H9 (cell line): Measurements from ENCODE around the gene VKORC1. TPM values are rescaled to one million over a fixed set of nuclear protein-coding genes. Genes with fewer than 3 reads are reported as not detected.

Experiments
- DNase-seq: peaks from one replicate; pipeline ENCODE4 v3.0.0-alpha.2; 2017
- H2AFZ ChIP-seq: one replicate; pipeline ENCODE4 v1.6.1; 2013; ENCODE audit warnings: mild to moderate bottlenecking, low read length, control low read depth, moderate library complexity
- H2AK5ac ChIP-seq: 2 replicates; pipeline ENCODE4 v1.6.1; 2013; ENCODE audit warnings: low read length, control low read depth, mixed read lengths; ENCODE audit not compliant: insufficient read length
- H2BK120ac ChIP-seq: one replicate; pipeline ENCODE4 v1.6.1; 2013; ENCODE audit warnings: low read depth, mild to moderate bottlenecking, low read length, control low read depth, inconsistent platforms; ENCODE audit not compliant: poor library complexity, severe bottlenecking
- H2BK12ac ChIP-seq: 2 replicates; pipeline ENCODE4 v1.6.1; 2013; ENCODE audit warnings: low read length, control low read depth, mixed read lengths, low read depth; ENCODE audit not compliant: insufficient read length
- H2BK15ac ChIP-seq: 2 replicates; pipeline ENCODE4 v1.6.1; 2013; ENCODE audit warnings: low read depth, low read length, control low read depth
- H2BK20ac ChIP-seq: one replicate; pipeline ENCODE4 v1.6.1; 2013; ENCODE audit warnings: low read depth, mild to moderate bottlenecking, low read length, control low read depth, inconsistent platforms; ENCODE audit not compliant: poor library complexity, severe bottlenecking
- H2BK5ac ChIP-seq: 2 replicates; pipeline ENCODE4 v1.6.1; 2013; ENCODE audit warnings: low read length, control low read depth, mixed read lengths; ENCODE audit not compliant: insufficient read length
- H3K14ac ChIP-seq: 2 replicates; pipeline ENCODE4 v1.6.1; 2013; ENCODE audit warnings: low read length, control low read depth; ENCODE audit not compliant: insufficient read depth
- H3K18ac ChIP-seq: 2 replicates; pipeline ENCODE4 v1.6.1; 2013; ENCODE audit warnings: low read depth, mild to moderate bottlenecking, mixed read lengths, low read length, control low read depth; ENCODE audit not compliant: insufficient read length
- H3K23ac ChIP-seq: 2 replicates; pipeline ENCODE4 v1.6.1; 2013; ENCODE audit warnings: low read length, control low read depth, mixed read lengths, low read depth; ENCODE audit not compliant: insufficient read length
- H3K23me2 ChIP-seq: 2 replicates; pipeline ENCODE4 v1.6.1; 2013; ENCODE audit warnings: low read depth, mild to moderate bottlenecking, mixed read lengths, low read length, control low read depth; ENCODE audit not compliant: insufficient read length, poor library complexity, severe bottlenecking
- H3K27ac ChIP-seq: 2 replicates; pipeline ENCODE4 v1.5.1; 2013; ENCODE audit warnings: low read length, control low read depth, mixed read lengths, low read depth; ENCODE audit not compliant: insufficient read length
- H3K27me3 ChIP-seq: 2 replicates; pipeline ENCODE4 v1.6.1; 2013; ENCODE audit warnings: low read length, control low read depth, inconsistent platforms; ENCODE audit not compliant: insufficient read depth
- H3K4ac ChIP-seq: 2 replicates; pipeline ENCODE4 v1.6.1; 2013; ENCODE audit warnings: low read depth, mild to moderate bottlenecking, control low read depth, inconsistent platforms, low read length, moderate library complexity
- H3K4me1 ChIP-seq: 2 replicates; pipeline ENCODE4 v1.6.1; 2013; ENCODE audit warnings: low read length, control low read depth, inconsistent platforms; ENCODE audit not compliant: insufficient read depth
- H3K4me2 ChIP-seq: 2 replicates; pipeline ENCODE4 v1.6.1; 2013; ENCODE audit warnings: low read length, control low read depth, mixed read lengths; ENCODE audit not compliant: insufficient read length, insufficient read depth
- H3K56ac ChIP-seq: 2 replicates; pipeline ENCODE4 v1.6.1; 2013; ENCODE audit warnings: low read depth, mild to moderate bottlenecking, mixed read lengths, low read length, control low read depth; ENCODE audit not compliant: insufficient read length
- H3K79me1 ChIP-seq: 2 replicates; pipeline ENCODE4 v1.6.1; 2013; ENCODE audit warnings: low read depth, mild to moderate bottlenecking, moderate library complexity, low read length, control low read depth, inconsistent platforms; ENCODE audit not compliant: insufficient read depth, poor library complexity, severe bottlenecking
- H3K79me2 ChIP-seq: 2 replicates; pipeline ENCODE4 v1.6.1; 2013; ENCODE audit warnings: low read length, control low read depth, inconsistent platforms; ENCODE audit not compliant: insufficient read depth
- H3K9ac ChIP-seq: 2 replicates; pipeline ENCODE4 v1.6.1; 2013; ENCODE audit warnings: low read length, control low read depth, mixed read lengths; ENCODE audit not compliant: insufficient read length; ENCODE audit errors: extremely low read depth
- H3K9me3 ChIP-seq: one replicate; pipeline ENCODE4 v1.6.1; 2013; ENCODE audit warnings: low read depth, low read length, inconsistent platforms; ENCODE audit not compliant: control insufficient read depth
- H3T11ph ChIP-seq: one replicate; pipeline ENCODE4 v1.6.1; 2013; ENCODE audit warnings: mild to moderate bottlenecking, low read length, control low read depth, inconsistent platforms
- H4K20me1 ChIP-seq: one replicate; pipeline ENCODE4 v1.6.1; 2013; ENCODE audit not compliant: control insufficient read depth, insufficient read length, insufficient read depth
- H4K5ac ChIP-seq: 2 replicates; pipeline ENCODE4 v1.6.1; 2013; ENCODE audit warnings: low read depth, mild to moderate bottlenecking, mixed read lengths, low read length, control low read depth; ENCODE audit not compliant: insufficient read length
- H4K8ac ChIP-seq: replicated peaks from 2 replicates; pipeline ENCODE4 v1.6.1; 2013; ENCODE audit warnings: low read length, control low read depth, mixed read lengths, low read depth; ENCODE audit not compliant: insufficient read length
- H4K91ac ChIP-seq: 2 replicates; pipeline ENCODE4 v1.6.1; 2013; ENCODE audit warnings: low read depth, mild to moderate bottlenecking, moderate library complexity, mixed read lengths, low read length, control low read depth; ENCODE audit not compliant: insufficient read length
- H3K27ac Mint-ChIP-seq, 3 experiments: 2 replicates in 2 of 3; 3 replicates in 1 of 3; pipeline ENCODE4 v1.8.0; 2020 to 2021; ENCODE audit warnings: mixed read lengths in 3 of 3, mild to moderate bottlenecking in 1 of 3, moderate library complexity in 1 of 3
- H3K27me3 Mint-ChIP-seq: 2 replicates; pipeline ENCODE4 v1.8.0; 2021; ENCODE audit warnings: low read depth, mild to moderate bottlenecking, moderate library complexity, mixed read lengths
- H3K36me3 Mint-ChIP-seq, 3 experiments: 2 replicates in 2 of 3; 3 replicates in 1 of 3; pipeline ENCODE4 v1.8.0; 2020 to 2021; ENCODE audit warnings: low read depth in 3 of 3, mixed read lengths in 3 of 3; ENCODE audit not compliant: insufficient read depth in 1 of 3
- H3K4me1 Mint-ChIP-seq, 2 experiments: 2 replicates each; pipeline ENCODE4 v1.8.0; 2020; ENCODE audit warnings: mixed read lengths in 2 of 2
- H3K4me3 Mint-ChIP-seq, 2 experiments: 2 replicates in 1 of 2; 3 replicates in 1 of 2; pipeline ENCODE4 v1.8.0; 2020 to 2021; ENCODE audit warnings: mild to moderate bottlenecking in 2 of 2, mixed read lengths in 2 of 2, moderate library complexity in 1 of 2
- H3K9me3 Mint-ChIP-seq, 2 experiments: 2 replicates in 1 of 2; 3 replicates in 1 of 2; pipeline ENCODE4 v1.8.0; 2020; ENCODE audit warnings: mild to moderate bottlenecking in 2 of 2, mixed read lengths in 2 of 2, moderate library complexity in 1 of 2
- WGBS: extraction: QIAGEN DNeasy Blood & Tissue Kit; methylation state at CpG from one replicate; pipeline ENCODE4 v1.1.7; 2013; ENCODE audit warnings: missing lambda C conversion rate, low lambda C conversion rate, mixed read lengths; ENCODE audit not compliant: insufficient read length; ENCODE audit errors: extremely low coverage; 5-methylcytosine and 5-hydroxymethylcytosine counted together
- total RNA-seq: library from RNA; stranded (reverse); gene quantifications from 2 replicates; pipeline ENCODE4 v1.2.1, GENCODE V29; 2021
- TF ChIP-seq, protein P1 (sequence below): fragments of 200-600 bp; sonication (generic); conservative IDR thresholded peaks from 3 replicates; pipeline ENCODE4 v1.8.0; 2021; ENCODE audit warnings: antibody characterized with exemption, mild to moderate bottlenecking

Gene VKORC1
- total RNA-seq, 1 experiment from 2014 or later: 93.9 TPM

GRCh38 chr16:31077024-31077423, 17.6 kb downstream of the VKORC1 start:
- no peak overlapping the region for H3K9ac ChIP-seq

More at GRCh38 chr16:31077024-31077423, 17.6 kb downstream of the VKORC1 start:
- TF ChIP-seq, protein P1, sequence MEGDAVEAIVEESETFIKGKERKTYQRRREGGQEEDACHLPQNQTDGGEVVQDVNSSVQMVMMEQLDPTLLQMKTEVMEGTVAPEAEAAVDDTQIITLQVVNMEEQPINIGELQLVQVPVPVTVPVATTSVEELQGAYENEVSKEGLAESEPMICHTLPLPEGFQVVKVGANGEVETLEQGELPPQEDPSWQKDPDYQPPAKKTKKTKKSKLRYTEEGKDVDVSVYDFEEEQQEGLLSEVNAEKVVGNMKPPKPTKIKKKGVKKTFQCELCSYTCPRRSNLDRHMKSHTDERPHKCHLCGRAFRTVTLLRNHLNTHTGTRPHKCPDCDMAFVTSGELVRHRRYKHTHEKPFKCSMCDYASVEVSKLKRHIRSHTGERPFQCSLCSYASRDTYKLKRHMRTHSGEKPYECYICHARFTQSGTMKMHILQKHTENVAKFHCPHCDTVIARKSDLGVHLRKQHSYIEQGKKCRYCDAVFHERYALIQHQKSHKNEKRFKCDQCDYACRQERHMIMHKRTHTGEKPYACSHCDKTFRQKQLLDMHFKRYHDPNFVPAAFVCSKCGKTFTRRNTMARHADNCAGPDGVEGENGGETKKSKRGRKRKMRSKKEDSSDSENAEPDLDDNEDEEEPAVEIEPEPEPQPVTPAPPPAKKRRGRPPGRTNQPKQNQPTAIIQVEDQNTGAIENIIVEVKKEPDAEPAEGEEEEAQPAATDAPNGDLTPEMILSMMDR: no peak
- Histone ChIP-seq H3K79me1 (peaks cover 6% of the 10 kb centered on the region), H3K27ac (no peak overlapping the region), H2AFZ (no peak overlapping the region), H2BK12ac (no peak overlapping the region), H3K56ac (no peak overlapping the region), H4K91ac (no peak overlapping the region), H2BK5ac (no peak overlapping the region), H3K79me2 (peaks cover 12% of the 10 kb centered on the region; the same call in 1 of the 2 replicates), H3K23me2 (peaks cover 7% of the 10 kb centered on the region), H3K4me1 (no peaks in the 10 kb centered on the region), H3K4ac (no peak overlapping the region), H4K20me1 (peaks cover 4% of the 10 kb centered on the region), H4K8ac (no peak overlapping the region), H2AK5ac (no peak overlapping the region), H2BK20ac (no peak overlapping the region), H3K18ac (no peak overlapping the region), H3K14ac (no peak overlapping the region), H3K27me3 (no peaks in the 10 kb centered on the region), H3K23ac (no peak overlapping the region), H3K4me2 (no peak overlapping the region), H2BK120ac (no peak overlapping the region), H3T11ph (no peak overlapping the region), H4K5ac (no peak overlapping the region), H3K9me3 (no peaks in the 10 kb centered on the region), H2BK15ac (no peak overlapping the region)
- peaks cover 11 to 15% of the 10 kb centered on the region in 2 experiments for H3K4me1 Mint-ChIP-seq
- no peak overlapping the region for H3K27ac Mint-ChIP-seq
- peak; percentile 14 for DNase-seq
- H3K36me3 Mint-ChIP-seq: peaks cover 27 to 51% (median 49%) of the 10 kb centered on the region in 3 experiments; a peak in 6 of 7 replicates
- no peak overlapping the region; a peak in 1 of 5 replicates for H3K4me3 Mint-ChIP-seq
- no peaks in the 10 kb centered on the region; a peak in 1 of 5 replicates for H3K9me3 Mint-ChIP-seq
- no peaks in the 10 kb centered on the region for H3K27me3 Mint-ChIP-seq
- no CpG with 5 or more reads among the region's 13 CpGs for WGBS
